ENCODE measurements around the gene GPAM.

GRCh38 chr10:112120491-112120890, 63.1 kb downstream of the GPAM start:
- TF ChIP-seq POLR2A (IDR thresholded peaks at IDR 0.05; ENCODE audit: low read length) (no peak), GATA1 (IDR thresholded peaks at IDR 0.05; ENCODE audit: low read depth, low read length) (no peak)
